Glomerular endothelial cell (primary cell): ENCODE results near the gene ZNF827. TPM values are rescaled to one million over a fixed set of nuclear protein-coding genes. Genes with fewer than 3 reads are reported as not detected.

Experiments
- DNase-seq: peaks from one replicate; pipeline ENCODE4 v3.0.0-alpha.2; 2011; ENCODE audit warnings: low read depth, low spot score; ENCODE audit errors: extremely low read depth
- total RNA-seq: library from RNA; depleted of rRNA; stranded (reverse); fragments of >200 nt; gene quantifications from 2 replicates; pipeline ENCODE4 v1.2.3, GENCODE V29; 2015

Gene ZNF827
- total RNA-seq, 1 donor from 2014 or later: 21.9 TPM

GRCh38 chr4:145731028-145731427, 207.6 kb downstream of the ZNF827 start:
- DNase-seq: no peak

DNA sequence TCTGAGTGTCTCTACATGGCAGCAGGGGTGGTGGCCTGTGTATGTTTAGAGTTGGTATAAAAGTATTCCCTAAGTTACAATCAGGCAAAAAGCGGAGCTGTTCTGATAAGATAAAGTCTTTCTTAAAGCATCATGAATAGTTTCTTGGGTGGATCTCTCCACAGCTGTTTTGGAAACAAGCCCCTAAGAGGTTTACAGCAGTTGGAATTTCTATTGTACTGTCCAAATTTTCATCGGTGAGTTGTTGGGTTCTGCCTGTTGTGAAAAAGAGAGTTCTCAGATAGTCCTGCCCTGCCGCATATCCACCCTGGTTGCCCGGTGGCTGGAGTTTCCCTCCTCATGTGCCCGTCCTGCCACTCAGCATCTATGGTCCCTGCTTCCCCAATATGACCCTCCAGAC, 208.6 kb downstream of the ZNF827 start:
- DNase-seq: no peak

GRCh38 chr4:145723336-145723735, 215.3 kb downstream of the ZNF827 start:
- DNase-seq: no peak

DNA sequence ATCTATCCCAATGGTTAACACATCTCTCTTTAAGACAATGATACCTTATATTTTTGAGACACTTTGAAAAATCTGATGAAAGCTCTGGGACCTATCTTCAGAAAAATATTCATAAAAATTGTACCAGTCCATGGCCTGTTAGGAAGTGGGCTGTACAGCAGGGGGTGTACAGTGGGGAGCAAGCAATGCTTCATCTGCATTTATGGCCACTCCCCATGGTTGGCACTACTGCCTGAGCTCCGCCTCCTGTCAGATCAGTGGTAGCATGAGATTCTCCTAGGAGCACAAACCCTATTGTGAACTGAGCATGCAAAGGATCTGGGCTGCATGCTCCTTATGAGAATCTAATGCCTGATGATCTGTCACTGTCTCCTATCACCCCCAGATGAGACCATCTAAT, 216.1 kb downstream of the ZNF827 start:
- DNase-seq: no peak

DNA sequence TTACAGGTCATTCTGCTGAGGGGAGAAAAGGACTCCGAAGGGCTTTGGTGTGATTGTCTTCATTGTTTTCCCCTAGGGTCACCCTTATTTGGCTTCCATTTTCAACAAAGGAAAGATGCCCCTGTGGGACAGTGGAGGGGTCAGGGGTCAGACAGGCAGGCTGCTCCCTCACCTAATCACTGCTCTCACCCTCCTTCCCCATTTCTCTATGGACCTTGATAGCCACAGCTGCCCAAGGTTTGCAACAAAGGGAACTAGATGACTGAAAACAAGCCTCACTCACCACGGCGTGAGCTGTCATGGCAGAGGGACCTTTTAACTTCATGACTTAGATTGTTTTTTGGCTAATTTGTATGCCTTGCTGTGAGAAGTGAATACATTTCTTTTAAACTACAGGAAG, 218.0 kb downstream of the ZNF827 start:
- no peak for DNase-seq

DNA sequence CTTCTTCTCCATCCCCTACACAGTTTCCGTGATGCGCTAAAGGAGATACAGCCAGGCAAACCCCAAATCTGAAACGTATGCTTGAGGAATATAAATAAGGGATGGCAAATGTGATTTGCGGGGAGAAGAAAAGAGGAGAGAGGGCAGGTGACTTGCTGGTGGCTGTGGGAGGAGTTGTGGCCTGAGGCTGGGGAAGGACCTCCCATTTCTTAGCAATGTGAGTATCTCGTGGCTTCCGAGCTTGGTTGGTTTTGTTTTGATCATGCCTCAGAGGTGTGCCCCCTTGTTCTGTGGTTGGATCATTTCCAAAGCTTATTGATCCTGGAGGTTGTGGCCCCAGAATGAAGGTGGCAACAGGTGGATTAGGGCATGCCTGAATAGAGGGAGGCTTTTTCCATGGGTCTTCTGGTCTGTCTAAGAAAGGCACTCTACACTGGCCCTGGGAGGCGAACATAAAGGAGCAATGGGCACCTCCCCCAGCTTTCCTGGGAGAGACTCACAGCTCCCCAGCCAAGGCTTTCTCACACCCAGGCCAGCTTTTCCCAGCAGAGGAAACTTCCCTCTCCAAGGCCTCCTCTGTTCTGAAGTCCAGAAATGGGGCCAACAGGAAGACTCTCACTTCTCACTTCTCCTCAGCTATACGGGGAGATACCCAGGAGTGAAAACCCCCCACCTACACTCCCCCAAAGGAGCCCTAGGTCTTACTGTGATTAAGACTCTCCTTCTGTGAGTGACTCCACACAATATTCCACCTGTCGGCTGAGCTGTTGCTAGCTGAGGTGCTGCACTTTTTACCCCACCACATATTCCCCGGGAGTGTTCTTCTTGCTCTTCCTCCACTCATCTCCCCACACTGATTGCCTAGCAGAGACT, 218.6 kb downstream of the ZNF827 start:
- DNase-seq: no peak

- no peak for DNase-seq
Measured at GRCh38 chr4:145716661-145717200, 221.9 kb downstream of the ZNF827 start.

DNA sequence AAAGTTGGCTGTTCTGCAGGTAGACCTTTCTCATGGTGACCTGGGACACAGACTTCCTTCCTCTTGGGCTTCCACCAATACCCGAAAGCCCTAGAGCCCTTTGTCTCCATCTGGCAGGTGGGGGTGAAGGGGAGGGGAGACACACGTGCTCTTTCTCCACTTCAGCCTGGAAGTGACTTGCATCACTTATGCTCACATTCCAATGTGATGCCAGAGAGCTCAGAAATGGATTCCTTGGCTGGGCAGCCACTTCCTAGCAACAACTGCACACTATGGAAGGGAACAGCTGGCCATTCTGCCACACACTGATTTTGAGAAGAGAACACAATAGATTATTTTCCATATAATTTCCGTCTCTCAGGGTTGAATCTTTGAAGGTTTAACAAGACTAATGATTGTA, 222.4 kb downstream of the ZNF827 start:
- no peak for DNase-seq

DNA sequence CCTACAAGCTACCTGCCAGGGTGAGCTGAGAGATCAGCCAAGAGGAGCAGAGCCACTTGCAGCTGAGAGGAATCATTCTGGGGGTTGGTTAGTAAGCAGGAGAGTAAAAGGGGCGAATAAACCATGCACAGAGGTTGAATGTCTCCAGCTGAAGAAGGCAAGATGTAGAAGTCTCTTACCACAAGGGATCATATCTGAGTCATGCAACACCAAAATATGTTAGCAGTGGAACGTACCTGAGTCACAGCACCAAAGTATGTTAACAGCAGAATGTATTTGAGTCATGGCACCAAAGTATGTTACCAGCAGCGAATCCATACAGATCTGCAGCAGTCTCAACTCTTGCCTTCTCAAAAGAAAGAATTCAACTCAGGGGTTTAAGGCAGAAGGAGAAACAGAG, 228.8 kb downstream of the ZNF827 start:
- no peak for DNase-seq

- no peak for DNase-seq
Measured at GRCh38 chr4:145709336-145709735, 229.3 kb downstream of the ZNF827 start.

Other genes with a start within 250 kb of the ZNF827 start
- 20.6 and 36.2 TPM in 2 replicates for gene LSM6, start 236.9 kb upstream of the ZNF827 start, total RNA-seq